ENCODE measurements around the gene RSPH9.
A peak's percentile ranks its signal among the peaks of the same experiment; 100 is the strongest.
"Not testable (repeated sequence)": the region's sequence is repeated elsewhere in the genome, so short reads cannot be mapped to it uniquely, and the experiment has no call there.

Gene RSPH9

GRCh38 chr6:43687079-43687436, 42.2 kb downstream of the RSPH9 start:
- no peak for DNase-seq (ENCODE audit: low read depth in 2 of 2)

GRCh38 chr6:43687437-43688347, 42.9 kb downstream of the RSPH9 start, which contains the start of gene MRPS18A:
TSS of gene MRPS18A (minus strand) at chr6:43687791. CDS start at chr6:43687779, 12 bp downstream.
- DNase-seq (ENCODE audit: low read depth in 2 of 2): peak; percentile 57 to 70

GRCh38 chr6:43689421-43689820, 44.6 kb downstream of the RSPH9 start:
- no peak for DNase-seq (ENCODE audit: low read depth in 2 of 2)

GRCh38 chr6:43695215-43695966, 50.6 kb downstream of the RSPH9 start:
- no peak for DNase-seq (ENCODE audit: low read depth in 2 of 2)

GRCh38 chr6:43695967-43696291, 51.1 kb downstream of the RSPH9 start:
- no peak for DNase-seq (ENCODE audit: low read depth in 2 of 2)

GRCh38 chr6:43697421-43697820, 52.6 kb downstream of the RSPH9 start:
- DNase-seq (ENCODE audit: low read depth in 2 of 2): no peak

GRCh38 chr6:43698584-43699349, 53.9 kb downstream of the RSPH9 start:
- DNase-seq (ENCODE audit: low read depth in 2 of 2): no peak

- no peak for DNase-seq (ENCODE audit: low read depth in 2 of 2)
Observed at GRCh38 chr6:43699564-43700186, 54.8 kb downstream of the RSPH9 start.

- not testable (repeated sequence) for DNase-seq (ENCODE audit: low read depth in 2 of 2)
Observed at GRCh38 chr6:43700939-43701560, 56.2 kb downstream of the RSPH9 start.

GRCh38 chr6:43702171-43702533, 57.3 kb downstream of the RSPH9 start:
- DNase-seq (ENCODE audit: low read depth in 2 of 2): no peak

- DNase-seq (ENCODE audit: low read depth in 2 of 2): no peak
Observed at GRCh38 chr6:43702534-43703440, 58.0 kb downstream of the RSPH9 start.

- no peak for DNase-seq (ENCODE audit: low read depth in 2 of 2)
Observed at GRCh38 chr6:43703512-43704429, 58.9 kb downstream of the RSPH9 start.

GRCh38 chr6:43705996-43706395, 61.2 kb downstream of the RSPH9 start:
- no peak for DNase-seq (ENCODE audit: low read depth in 2 of 2)

- DNase-seq (ENCODE audit: low read depth in 2 of 2): no peak
Observed at GRCh38 chr6:43706788-43707187, 62.0 kb downstream of the RSPH9 start.

GRCh38 chr6:43707269-43707668, 62.4 kb downstream of the RSPH9 start:
- DNase-seq (ENCODE audit: low read depth in 2 of 2): no peak

GRCh38 chr6:43707767-43708166, 62.9 kb downstream of the RSPH9 start:
- no peak for DNase-seq (ENCODE audit: low read depth in 2 of 2)

- no peak for DNase-seq (ENCODE audit: low read depth in 2 of 2)
Observed at GRCh38 chr6:43708860-43709653, 64.2 kb downstream of the RSPH9 start.

GRCh38 chr6:43709654-43710303, 64.9 kb downstream of the RSPH9 start:
- DNase-seq (ENCODE audit: low read depth in 2 of 2): no peak
